ENCODE measurements around the gene STN1. TPM values are rescaled to one million over a fixed set of nuclear protein-coding genes. Genes with fewer than 3 reads are reported as not detected.
A peak's percentile ranks its signal among the peaks of the same experiment; 100 is the strongest.

Gene STN1
- total and polyA plus RNA-seq, 9 of the 15 experiments (the other 6 are each of a cell fraction or from before 2014, with no cell fraction given) = 9.1 to 19.6 (median 13.8) TPM

DNA sequence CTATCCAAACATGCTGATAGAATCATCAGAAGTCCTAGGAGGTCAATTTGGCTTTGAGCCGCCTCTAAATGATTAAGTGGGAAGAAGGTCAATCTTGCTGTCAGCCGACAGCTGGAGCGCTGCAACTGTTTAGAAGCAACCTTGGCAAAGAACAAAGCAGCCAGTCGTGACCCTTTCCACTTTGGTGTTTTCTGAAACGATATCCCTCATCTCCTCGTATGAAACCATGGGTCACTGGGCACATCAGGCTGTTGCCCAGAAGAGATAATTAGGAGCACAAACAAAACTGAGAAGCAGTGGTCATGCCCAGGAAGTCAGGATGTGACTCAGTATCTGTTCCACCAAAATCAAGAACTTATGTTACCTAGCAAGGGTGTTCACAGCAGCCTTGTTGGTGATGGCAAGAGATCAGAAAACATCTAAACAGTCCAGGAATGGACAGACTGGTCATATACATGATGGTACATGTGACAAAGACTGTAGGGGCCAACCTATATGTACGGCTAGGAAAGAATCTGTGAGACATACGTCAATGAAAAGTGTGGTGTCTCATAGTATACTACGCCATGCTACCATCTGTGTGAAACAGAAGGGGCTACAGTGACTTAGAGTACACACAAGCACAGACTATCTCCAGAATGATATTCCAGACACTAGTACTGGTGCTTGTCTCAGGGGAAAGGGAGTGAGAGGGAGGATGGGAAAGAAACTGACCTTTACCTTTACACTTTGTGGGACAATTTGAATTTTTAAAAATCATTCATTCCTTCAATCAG, 22.4 kb downstream of the STN1 start:
- Histone ChIP-seq H3K4me3 (no peak overlapping the region), H2AFZ (ENCODE audit: low read depth, low read length) (no peak overlapping the region), H4K20me1 (replicated peaks; ENCODE audit: control insufficient read depth, insufficient read depth, low read length) (no peaks in the 10 kb centered on the region), H3K27ac (ENCODE audit: extremely low read depth, low read depth, low read length) (no peak overlapping the region), H3K36me3 (ENCODE audit: control insufficient read depth, insufficient read depth, low read length) (peaks cover 19% of the 10 kb centered on the region; the same call in 2 of the 3 replicates), H3K4me1 (replicated peaks in 1 of 2; ENCODE audit: control insufficient read depth in 2 of 2, insufficient read depth in 2 of 2, low read length in 2 of 2) (no peaks in the 10 kb centered on the region; a peak in 1 of 5 replicates), H3K9ac (ENCODE audit: insufficient read depth in 1 of 2, low read depth in 2 of 2, low read length in 2 of 2) (no peak overlapping the region), H3K79me2 (ENCODE audit: control insufficient read depth, insufficient read depth, low read length) (no peaks in the 10 kb centered on the region), H3K27me3 (ENCODE audit: control insufficient read depth in 2 of 2, insufficient read depth in 2 of 2, low read length in 2 of 2) (no peaks in the 10 kb centered on the region), H3K9me1 (ENCODE audit: control insufficient read depth, insufficient read depth, low read length) (no peaks in the 10 kb centered on the region), H3K9me3 (replicated peaks; ENCODE audit: control insufficient read depth, insufficient read depth, low read depth, low read length) (no peaks in the 10 kb centered on the region), H3K4me2 (ENCODE audit: insufficient read depth, low read length) (no peak overlapping the region)
- no peak for TF ChIP-seq KHSRP (IDR thresholded peaks at IDR 0.05)
- TF ChIP-seq, protein P1, sequence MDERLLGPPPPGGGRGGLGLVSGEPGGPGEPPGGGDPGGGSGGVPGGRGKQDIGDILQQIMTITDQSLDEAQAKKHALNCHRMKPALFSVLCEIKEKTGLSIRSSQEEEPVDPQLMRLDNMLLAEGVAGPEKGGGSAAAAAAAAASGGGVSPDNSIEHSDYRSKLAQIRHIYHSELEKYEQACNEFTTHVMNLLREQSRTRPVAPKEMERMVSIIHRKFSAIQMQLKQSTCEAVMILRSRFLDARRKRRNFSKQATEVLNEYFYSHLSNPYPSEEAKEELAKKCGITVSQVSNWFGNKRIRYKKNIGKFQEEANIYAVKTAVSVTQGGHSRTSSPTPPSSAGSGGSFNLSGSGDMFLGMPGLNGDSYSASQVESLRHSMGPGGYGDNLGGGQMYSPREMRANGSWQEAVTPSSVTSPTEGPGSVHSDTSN (CRISPR knock-in tag; IDR thresholded peaks at IDR 0.05; ENCODE audit: low read depth) = no peak
- TF ChIP-seq, protein P1 (tag; conservative IDR thresholded peaks at IDR 0.05; ENCODE audit: low read depth) = 0 out of 2 replicates have a peak, but pooled peaks have one; percentile 46
- DNase-seq (ENCODE audit: extremely low read depth in 1 of 4, low spot score in 3 of 4) = no peak
- 65% methylated on average over 9 of the region's 9 CpGs for WGBS (ENCODE audit: insufficient coverage, low coverage, missing lambda C conversion rate)
- no TSS peak for BruUV-seq (replicated peaks)
- ChIA-PET POLR2A (no interaction called here), CTCF (ENCODE audit: low intra/inter-chr PET ratio) (no interaction called here)
- intact Hi-C loops (cut with micrococcal nuclease) = no loop called here
- no peak for FAIRE-seq
- no peak for ATAC-seq
- in situ Hi-C loops (cut with MboI) = loop anchor here (10.0 kb wide), 1 partner anchor 309 kb away; no protein-coding TSS in a partner anchor

Data from K562 (cell line).